Inferior parietal cortex (tissue), 1 donor: Measurements from ENCODE around the gene AGBL5.
"Not testable (repeated sequence)": the region's sequence is repeated elsewhere in the genome, so short reads cannot be mapped to it uniquely, and the experiment has no call there.

Experiments used
- DNase-seq: peaks from one replicate; pipeline ENCODE4 v3.0.0-alpha.2; 2016; ENCODE audit errors: extremely low spot score

The AGBL5 gene

DNA sequence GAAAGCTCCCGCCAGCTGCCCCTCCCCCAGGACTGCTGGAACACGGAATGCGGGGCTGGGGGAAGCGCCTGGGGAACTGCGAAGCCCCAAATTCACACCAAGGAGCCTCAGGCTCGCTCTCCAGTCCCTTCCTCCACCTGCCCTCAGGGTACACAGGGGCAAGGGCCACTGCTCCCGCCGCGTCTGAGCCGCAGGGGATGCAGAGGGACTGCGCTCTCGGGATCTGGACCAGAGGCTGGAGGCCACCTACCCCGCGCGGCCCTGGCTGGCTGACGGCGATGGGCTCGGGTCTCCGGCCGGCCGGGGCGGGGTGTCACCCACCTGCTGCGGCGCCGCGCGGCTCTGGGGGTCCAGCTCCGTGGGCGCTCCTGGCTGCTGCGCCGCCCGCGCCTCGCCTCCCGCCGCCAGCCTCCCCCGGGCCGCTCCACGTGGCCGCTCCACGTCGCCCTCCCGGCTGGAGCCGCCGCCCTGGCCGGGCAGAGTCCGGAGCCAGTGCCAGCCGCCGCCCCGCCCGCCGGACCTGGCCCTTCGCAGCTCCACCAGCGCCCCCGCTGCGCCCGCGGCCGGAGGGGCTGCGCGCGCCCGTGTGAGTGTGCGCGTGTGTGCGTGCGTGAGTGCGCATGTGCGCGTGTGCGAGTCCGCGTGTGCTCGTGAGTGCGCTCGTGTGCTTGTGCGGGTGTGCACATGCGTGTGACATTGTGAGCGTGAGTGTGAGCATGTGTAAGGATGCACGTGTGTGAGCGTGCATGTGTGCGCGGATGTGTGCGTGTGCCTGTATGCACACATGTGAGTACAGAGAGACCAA, 67.3 kb downstream of the AGBL5 start, which contains the start of gene CGREF1:
Gene CGREF1, minus strand, starts transcription at position 604 of the 805 bp plus-strand sequence. CDS start 14,762 bp downstream, outside the sequence.
- no peak for DNase-seq

DNA sequence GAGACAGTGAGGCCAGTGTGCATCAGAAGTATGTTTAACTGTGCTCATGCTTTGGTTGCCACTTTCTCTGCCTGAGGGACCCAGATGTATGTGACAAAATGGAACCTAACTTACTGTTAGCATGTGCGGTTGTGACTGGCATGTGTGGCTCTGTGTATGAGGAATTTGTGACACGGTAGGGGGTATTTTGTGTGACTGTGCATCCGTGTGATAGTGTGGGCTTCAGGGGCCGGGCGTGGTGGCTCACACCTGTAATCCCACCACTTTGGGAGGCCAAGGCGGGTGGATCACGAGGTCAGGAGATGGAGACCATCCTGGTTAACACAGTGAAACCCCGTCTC, 67.8 kb downstream of the AGBL5 start:
- DNase-seq, result not testable (repeated sequence)
